OCI-LY1 (cell line): ENCODE results near the gene TCEAL3.
A peak's percentile ranks its signal among the peaks of the same experiment; 100 is the strongest.

Experiments
- H2AFZ ChIP-seq: fragments of 200-600 bp; sonication (generic), shearing (Covaris generic); 2 replicates; pipeline ENCODE4 v1.6.0; 2014; ENCODE audit warnings: antibody characterized with exemption, mild to moderate bottlenecking, low read length
- H3F3A ChIP-seq: fragments of 200-600 bp; sonication (generic), shearing (Covaris generic); 2 replicates; pipeline ENCODE4 v1.6.0; 2014; ENCODE audit warnings: mild to moderate bottlenecking, antibody characterized with exemption, low read length, moderate library complexity; ENCODE audit not compliant: insufficient read depth
- H3K27ac ChIP-seq: fragments of 200-600 bp; sonication (generic); 2 replicates; pipeline ENCODE4 v1.5.1; 2014; ENCODE audit warnings: low read length, mixed run types, mild to moderate bottlenecking, low read depth; ENCODE audit not compliant: poor library complexity, severe bottlenecking
- H3K27me3 ChIP-seq: fragments of 200-600 bp; sonication (generic); 2 replicates; pipeline ENCODE4 v1.6.0; 2014; ENCODE audit warnings: antibody characterized with exemption, mild to moderate bottlenecking, low read length, moderate library complexity; ENCODE audit not compliant: insufficient read depth
- H3K36me3 ChIP-seq: fragments of 200-600 bp; sonication (generic); 2 replicates; pipeline ENCODE4 v1.6.1; 2014; ENCODE audit warnings: mild to moderate bottlenecking, antibody characterized with exemption, low read length, moderate library complexity, mixed read lengths; ENCODE audit not compliant: insufficient read depth
- H3K4me1 ChIP-seq: fragments of 200-600 bp; sonication (generic); 2 replicates; pipeline ENCODE4 v1.5.1; 2014; ENCODE audit warnings: mild to moderate bottlenecking, low read length, moderate library complexity; ENCODE audit not compliant: insufficient read depth, severe bottlenecking
- H3K4me2 ChIP-seq: fragments of 200-600 bp; sonication (generic), shearing (Covaris generic); 2 replicates; pipeline ENCODE4 v1.6.1; 2014; ENCODE audit warnings: low read length
- H3K4me3 ChIP-seq: fragments of 200-600 bp; sonication (generic); 2 replicates; pipeline ENCODE4 v1.5.1; 2014; ENCODE audit warnings: low read length, low read depth, mild to moderate bottlenecking, mixed read lengths; ENCODE audit not compliant: poor library complexity, severe bottlenecking
- H3K79me2 ChIP-seq: fragments of 200-600 bp; shearing (Covaris generic); 2 replicates; pipeline ENCODE4 v1.6.1; 2016; ENCODE audit warnings: mixed run types, low read length, mixed read lengths; ENCODE audit not compliant: insufficient read depth
- H3K9ac ChIP-seq: fragments of 200-600 bp; sonication (generic), shearing (Covaris generic); 2 replicates; pipeline ENCODE4 v1.6.1; 2014; ENCODE audit warnings: mild to moderate bottlenecking, low read length, mixed read lengths
- H3K9me2 ChIP-seq: fragments of 200-600 bp; sonication (generic), shearing (Covaris generic); 2 replicates; pipeline ENCODE4 v1.6.1; 2014; ENCODE audit warnings: low read depth, mild to moderate bottlenecking, low read length, mixed read lengths
- H3K9me3 ChIP-seq: fragments of 200-600 bp; shearing (Covaris generic); 2 replicates; pipeline ENCODE4 v1.6.1; 2014; ENCODE audit warnings: low read length, mixed read lengths
- H4K20me1 ChIP-seq: fragments of 200-600 bp; sonication (generic), shearing (Covaris generic); 2 replicates; pipeline ENCODE4 v1.6.0; 2016; ENCODE audit warnings: mild to moderate bottlenecking, low read length; ENCODE audit not compliant: insufficient read depth
- EZH2 ChIP-seq: fragments of 200-600 bp; sonication (generic), shearing (Covaris generic); IDR thresholded peaks from 2 replicates; pipeline ENCODE4 v1.8.0; 2017; ENCODE audit warnings: borderline replicate concordance, mixed run types, mild to moderate bottlenecking, antibody characterized with exemption, low read length, moderate library complexity, mixed read lengths
- TF ChIP-seq, protein P1 (sequence below): fragments of 200-600 bp; sonication (generic), shearing (Covaris generic); IDR thresholded peaks from 2 replicates; pipeline ENCODE4 v1.5.1; 2017; ENCODE audit warnings: mild to moderate bottlenecking, antibody characterized with exemption, low read length, moderate library complexity, mixed read lengths

Gene TCEAL3

GRCh38 chrX:103629318-103630170 lies 21.8 kb downstream of the TCEAL3 start:
- Histone ChIP-seq H3K9ac (peak overlapping the region; percentile 20; the same call in 1 of the 2 replicates), H3K4me3 (peak overlapping the region; percentile 49), H3K4me1 (no peaks in the 10 kb centered on the region), H4K20me1 (no peaks in the 10 kb centered on the region), H3K79me2 (no peaks in the 10 kb centered on the region), H3K9me2 (no peaks in the 10 kb centered on the region), H2AFZ (no peak overlapping the region), H3K36me3 (no peaks in the 10 kb centered on the region), H3K27ac (no peak overlapping the region), H3K4me2 (peak overlapping the region; percentile 51), H3K27me3 (no peaks in the 10 kb centered on the region), H3K9me3 (no peaks in the 10 kb centered on the region), H3F3A (no peaks in the 10 kb centered on the region)
- TF ChIP-seq, protein P1, sequence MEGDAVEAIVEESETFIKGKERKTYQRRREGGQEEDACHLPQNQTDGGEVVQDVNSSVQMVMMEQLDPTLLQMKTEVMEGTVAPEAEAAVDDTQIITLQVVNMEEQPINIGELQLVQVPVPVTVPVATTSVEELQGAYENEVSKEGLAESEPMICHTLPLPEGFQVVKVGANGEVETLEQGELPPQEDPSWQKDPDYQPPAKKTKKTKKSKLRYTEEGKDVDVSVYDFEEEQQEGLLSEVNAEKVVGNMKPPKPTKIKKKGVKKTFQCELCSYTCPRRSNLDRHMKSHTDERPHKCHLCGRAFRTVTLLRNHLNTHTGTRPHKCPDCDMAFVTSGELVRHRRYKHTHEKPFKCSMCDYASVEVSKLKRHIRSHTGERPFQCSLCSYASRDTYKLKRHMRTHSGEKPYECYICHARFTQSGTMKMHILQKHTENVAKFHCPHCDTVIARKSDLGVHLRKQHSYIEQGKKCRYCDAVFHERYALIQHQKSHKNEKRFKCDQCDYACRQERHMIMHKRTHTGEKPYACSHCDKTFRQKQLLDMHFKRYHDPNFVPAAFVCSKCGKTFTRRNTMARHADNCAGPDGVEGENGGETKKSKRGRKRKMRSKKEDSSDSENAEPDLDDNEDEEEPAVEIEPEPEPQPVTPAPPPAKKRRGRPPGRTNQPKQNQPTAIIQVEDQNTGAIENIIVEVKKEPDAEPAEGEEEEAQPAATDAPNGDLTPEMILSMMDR: no peak
- TF ChIP-seq EZH2: no peak

DNA sequence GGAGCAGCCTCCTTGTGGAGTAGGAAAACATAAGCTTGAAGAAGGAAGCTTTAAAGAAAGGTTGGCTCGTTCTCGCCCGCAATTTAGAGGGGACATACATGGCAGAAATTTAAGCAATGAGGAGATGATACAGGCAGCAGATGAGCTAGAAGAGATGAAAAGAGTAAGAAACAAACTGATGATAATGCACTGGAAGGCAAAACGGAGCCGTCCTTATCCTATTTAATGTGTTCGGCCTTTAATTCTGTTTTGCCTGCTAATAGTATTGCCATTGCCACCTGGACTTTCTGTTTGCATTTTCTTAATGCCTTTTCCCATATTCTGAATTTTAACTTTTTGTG lies 22.4 kb downstream of the TCEAL3 start:
- Histone ChIP-seq H2AFZ (no peak overlapping the region), H3K9me2 (no peaks in the 10 kb centered on the region), H3K4me1 (no peaks in the 10 kb centered on the region), H3K79me2 (no peaks in the 10 kb centered on the region), H4K20me1 (no peaks in the 10 kb centered on the region), H3K4me2 (no peak overlapping the region), H3K9ac (no peak overlapping the region), H3K36me3 (no peaks in the 10 kb centered on the region), H3K4me3 (no peak overlapping the region), H3K27me3 (no peaks in the 10 kb centered on the region), H3K27ac (no peak overlapping the region), H3K9me3 (no peaks in the 10 kb centered on the region), H3F3A (no peaks in the 10 kb centered on the region)
- TF ChIP-seq EZH2: no peak
- TF ChIP-seq, protein P1: no peak

DNA sequence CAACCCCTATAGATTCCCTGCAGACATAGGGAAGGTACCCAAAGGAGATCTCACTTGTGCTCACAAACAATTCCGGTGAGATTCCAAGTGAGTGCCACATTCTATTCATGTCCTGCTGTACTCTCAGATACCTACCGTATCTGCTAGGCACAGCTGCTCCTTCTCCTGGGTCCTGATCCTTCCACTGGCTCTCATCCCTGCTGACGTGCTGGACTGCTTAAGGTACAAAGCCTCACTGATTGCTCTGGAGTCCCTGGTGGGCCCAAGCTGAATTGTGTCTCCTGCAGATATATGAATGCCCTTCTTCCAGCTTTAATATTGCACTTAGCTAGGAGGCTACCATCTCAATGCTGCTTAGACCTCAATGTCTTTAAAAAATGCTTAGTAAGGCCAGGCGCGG lies 23.4 kb downstream of the TCEAL3 start:
- Histone ChIP-seq H3K9me3 (no peaks in the 10 kb centered on the region), H2AFZ (no peak overlapping the region)

More for the DNA sequence above, 23.4 kb downstream of the TCEAL3 start:
- Histone ChIP-seq H3K27ac (no peak overlapping the region), H3K79me2 (no peaks in the 10 kb centered on the region), H3K27me3 (no peaks in the 10 kb centered on the region), H3K4me1 (no peaks in the 10 kb centered on the region), H3K9ac (no peak overlapping the region), H3F3A (no peaks in the 10 kb centered on the region), H3K36me3 (no peaks in the 10 kb centered on the region), H4K20me1 (no peaks in the 10 kb centered on the region), H3K9me2 (no peaks in the 10 kb centered on the region), H3K4me2 (no peak overlapping the region), H3K4me3 (no peak overlapping the region)
- no peak for TF ChIP-seq EZH2
- TF ChIP-seq, protein P1: no peak
